ENCODE data around the gene IL34. TPM values are rescaled to one million over a fixed set of nuclear protein-coding genes. Genes with fewer than 3 reads are reported as not detected.

Gene IL34
- total RNA-seq, 1 experiment from 2014 or later: 0.75 TPM

DNA sequence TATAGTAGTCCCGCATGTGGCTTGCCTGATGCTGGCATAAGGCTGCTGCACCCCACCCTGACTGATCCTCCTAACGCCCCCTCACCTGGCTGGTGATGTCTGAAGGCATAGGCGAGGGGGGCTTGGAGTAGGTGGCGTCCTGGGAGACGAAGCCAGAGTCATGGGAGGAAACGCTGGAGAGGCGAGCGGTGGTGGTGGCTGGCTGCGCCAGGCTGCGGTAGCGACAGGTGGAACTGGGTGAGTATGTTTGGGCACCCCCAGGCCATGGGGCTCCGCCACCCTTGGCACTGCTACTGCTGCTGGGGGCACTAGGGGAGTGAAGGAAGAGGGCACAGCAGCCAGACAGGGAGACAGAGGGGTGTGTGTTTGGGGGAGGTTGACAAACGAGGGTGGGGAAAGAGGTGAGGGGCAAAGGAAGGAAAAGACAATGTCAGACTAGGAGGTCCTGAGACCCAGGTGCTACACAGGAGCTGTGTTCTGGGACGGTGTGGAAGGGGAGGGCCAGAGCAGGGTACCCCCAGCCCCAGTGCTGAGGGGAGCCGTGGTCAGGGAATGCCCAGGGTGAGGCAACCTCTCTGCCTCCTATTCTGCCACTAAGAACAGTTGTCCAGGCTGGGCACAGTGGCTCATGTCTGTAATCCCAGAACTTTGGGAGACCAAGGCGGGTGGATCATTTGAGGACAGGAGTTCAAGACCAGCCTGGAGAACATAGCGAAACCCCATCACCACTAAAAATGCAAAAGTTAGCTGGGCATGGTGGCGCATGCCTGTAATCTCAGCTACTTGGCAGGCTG, 28.1 kb downstream of the IL34 start:
- no peaks in the 10 kb centered on the region for H3K27me3 ChIP-seq
- no peaks in the 10 kb centered on the region for H3K9me3 ChIP-seq (replicated peaks)
- H3K36me3 ChIP-seq: peaks cover 36% of the 10 kb centered on the region
- DNase-seq: no peak
- H3K4me1 ChIP-seq: no peaks in the 10 kb centered on the region
- no peak overlapping the region for H3K4me3 ChIP-seq
- H3K27ac ChIP-seq: no peak overlapping the region

DNA sequence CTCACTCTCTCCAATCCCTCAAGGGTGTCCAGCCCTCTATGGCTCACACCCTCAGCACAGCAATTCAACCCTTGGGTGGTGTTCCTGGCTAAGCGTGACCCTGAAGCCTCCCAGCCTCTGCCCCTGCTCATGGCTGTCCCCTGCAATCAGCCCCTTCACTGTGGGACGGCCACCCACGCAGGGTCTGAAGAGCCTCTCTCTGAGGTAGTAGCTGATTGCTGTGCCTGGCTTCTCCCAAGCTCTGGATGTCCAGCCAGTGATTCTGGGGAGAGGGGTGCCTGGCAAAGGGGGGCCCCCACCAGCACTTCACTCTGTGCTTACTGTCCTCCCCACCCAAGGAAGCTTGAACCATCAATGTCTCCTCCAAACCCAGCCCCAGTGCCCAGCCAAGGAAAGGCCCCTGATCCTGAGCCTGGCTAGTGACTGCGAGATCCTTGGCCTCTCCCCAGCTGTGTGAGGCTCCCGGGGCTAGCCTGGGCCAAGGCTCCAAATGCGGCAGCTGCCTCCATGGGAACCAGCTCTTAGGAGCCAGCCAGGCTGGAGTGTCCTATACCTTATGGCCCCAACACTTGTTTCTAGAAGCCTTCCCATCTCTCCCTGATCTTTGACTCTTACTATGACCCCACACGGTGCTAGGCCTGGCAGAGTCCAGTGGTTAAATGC, 29.6 kb downstream of the IL34 start:
- no peaks in the 10 kb centered on the region for H3K4me1 ChIP-seq
- no peaks in the 10 kb centered on the region for H3K27me3 ChIP-seq
- no peak overlapping the region for H3K27ac ChIP-seq
- H3K36me3 ChIP-seq: peaks cover 23% of the 10 kb centered on the region; the same call in 1 of the 2 replicates
- no peak for DNase-seq
- no peaks in the 10 kb centered on the region for H3K9me3 ChIP-seq (replicated peaks)
- no peak overlapping the region for H3K4me3 ChIP-seq

DNA sequence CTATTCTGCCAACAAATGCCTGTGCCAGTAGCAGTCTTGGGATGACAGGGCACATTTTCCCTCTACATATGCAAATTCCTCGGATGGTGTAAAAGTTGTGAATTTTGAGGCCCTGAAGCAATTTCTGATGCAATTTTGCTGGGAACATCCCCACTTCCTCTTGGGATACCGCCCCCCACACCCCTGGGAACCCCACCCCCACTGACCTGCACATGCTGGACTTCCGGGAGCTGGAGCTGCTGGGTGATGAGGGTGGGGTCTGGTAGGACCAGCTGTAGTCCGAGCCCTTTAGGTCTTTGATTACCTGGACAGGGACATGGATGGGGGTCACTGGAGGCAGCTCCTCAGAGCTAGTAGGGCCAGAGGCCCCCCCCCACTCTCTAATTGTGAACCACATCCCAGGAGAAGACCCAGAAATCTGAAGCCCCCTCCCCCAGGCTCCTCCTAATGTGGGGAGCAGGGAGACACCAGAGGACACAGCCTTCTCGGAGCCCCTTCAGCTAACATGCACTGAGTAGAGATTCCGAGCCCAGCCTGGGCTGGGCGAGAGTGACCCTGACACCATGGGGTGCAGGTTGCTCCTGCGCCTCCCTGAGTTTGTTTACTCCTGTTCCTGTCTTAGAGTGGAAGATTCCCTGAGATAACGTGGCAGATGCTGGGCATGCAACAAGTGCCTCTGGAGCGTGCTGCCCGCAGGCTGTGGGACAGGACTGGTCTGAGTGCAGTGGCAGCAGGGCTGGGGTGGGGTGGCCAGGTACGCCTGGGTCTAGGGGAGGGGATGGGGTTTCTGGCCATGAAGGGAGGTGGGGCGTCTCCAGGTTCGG, 30.5 kb downstream of the IL34 start:
- peaks cover 18% of the 10 kb centered on the region; the same call in 1 of the 2 replicates for H3K36me3 ChIP-seq
- no peak for DNase-seq
- no peak overlapping the region for H3K27ac ChIP-seq

GRCh38 chr16:70677499-70678120, 31.3 kb downstream of the IL34 start:
- Histone ChIP-seq H3K4me1 (no peaks in the 10 kb centered on the region; the same call in 1 of the 2 replicates), H3K27ac (no peak overlapping the region), H3K9me3 (replicated peaks) (no peaks in the 10 kb centered on the region), H3K27me3 (no peaks in the 10 kb centered on the region), H3K4me3 (no peak overlapping the region), H3K36me3 (peaks cover 18% of the 10 kb centered on the region; the same call in 1 of the 2 replicates)
- DNase-seq: no peak

More for the DNA sequence above, 30.5 kb downstream of the IL34 start:
- H3K27me3 ChIP-seq: no peaks in the 10 kb centered on the region
- H3K9me3 ChIP-seq (replicated peaks): no peaks in the 10 kb centered on the region
- no peaks in the 10 kb centered on the region for H3K4me1 ChIP-seq
- no peak overlapping the region for H3K4me3 ChIP-seq

DNA sequence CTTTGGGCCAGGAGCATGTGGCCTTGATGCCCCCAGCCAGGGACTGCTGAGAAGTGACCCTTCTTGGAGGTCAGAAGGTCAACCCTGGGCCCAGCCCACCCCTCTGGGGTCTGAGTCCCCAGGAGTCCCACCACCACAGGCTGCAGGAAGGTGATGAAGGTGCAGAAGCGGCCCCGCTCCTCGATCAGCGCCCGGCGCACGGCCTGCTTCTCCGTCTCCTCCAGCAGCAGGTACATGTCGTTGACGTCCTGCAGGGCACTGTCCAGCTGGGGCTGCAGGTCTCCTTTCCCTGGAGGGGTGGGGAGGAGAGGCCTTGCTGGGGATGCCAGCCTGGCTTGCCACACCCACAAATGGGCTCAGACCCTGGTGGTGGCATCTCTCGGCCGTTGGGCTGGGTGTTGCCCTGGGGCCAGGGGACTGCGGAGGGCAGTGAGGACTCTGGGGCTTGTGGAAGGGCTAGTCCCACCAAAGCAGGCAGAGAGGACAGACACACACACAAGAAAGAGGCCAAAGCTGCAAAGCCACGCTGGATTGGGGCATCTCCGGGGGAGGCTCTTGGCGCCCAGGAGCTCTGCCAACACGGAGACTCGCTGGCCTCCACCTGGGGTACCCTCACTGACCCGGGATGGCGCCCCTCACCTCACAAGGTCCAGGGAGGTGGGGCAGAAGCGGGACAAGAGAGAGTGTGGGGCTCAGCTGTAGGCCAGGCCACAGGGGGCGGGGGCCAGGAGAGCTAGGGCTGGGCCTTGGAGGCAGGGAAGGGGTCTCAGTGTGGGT, 31.9 kb downstream of the IL34 start:
- H3K36me3 ChIP-seq: peaks cover 18% of the 10 kb centered on the region; the same call in 1 of the 2 replicates
- no peaks in the 10 kb centered on the region for H3K9me3 ChIP-seq (replicated peaks)
- no peak overlapping the region for H3K27ac ChIP-seq
- H3K27me3 ChIP-seq: no peaks in the 10 kb centered on the region
- no peaks in the 10 kb centered on the region; the same call in 1 of the 2 replicates for H3K4me1 ChIP-seq
- H3K4me3 ChIP-seq: no peak overlapping the region
- no peak for DNase-seq

- DNase-seq: no peak
- H3K4me3 ChIP-seq: no peak overlapping the region
- H3K27ac ChIP-seq: no peak overlapping the region
- H3K36me3 ChIP-seq: peaks cover 14% of the 10 kb centered on the region; the same call in 1 of the 2 replicates
- no peaks in the 10 kb centered on the region for H3K9me3 ChIP-seq (replicated peaks)
- no peaks in the 10 kb centered on the region; the same call in 1 of the 2 replicates for H3K4me1 ChIP-seq
- H3K27me3 ChIP-seq: no peaks in the 10 kb centered on the region
These were observed 32.7 kb downstream of the IL34 start for GRCh38 chr16:70678898-70679670.

DNA sequence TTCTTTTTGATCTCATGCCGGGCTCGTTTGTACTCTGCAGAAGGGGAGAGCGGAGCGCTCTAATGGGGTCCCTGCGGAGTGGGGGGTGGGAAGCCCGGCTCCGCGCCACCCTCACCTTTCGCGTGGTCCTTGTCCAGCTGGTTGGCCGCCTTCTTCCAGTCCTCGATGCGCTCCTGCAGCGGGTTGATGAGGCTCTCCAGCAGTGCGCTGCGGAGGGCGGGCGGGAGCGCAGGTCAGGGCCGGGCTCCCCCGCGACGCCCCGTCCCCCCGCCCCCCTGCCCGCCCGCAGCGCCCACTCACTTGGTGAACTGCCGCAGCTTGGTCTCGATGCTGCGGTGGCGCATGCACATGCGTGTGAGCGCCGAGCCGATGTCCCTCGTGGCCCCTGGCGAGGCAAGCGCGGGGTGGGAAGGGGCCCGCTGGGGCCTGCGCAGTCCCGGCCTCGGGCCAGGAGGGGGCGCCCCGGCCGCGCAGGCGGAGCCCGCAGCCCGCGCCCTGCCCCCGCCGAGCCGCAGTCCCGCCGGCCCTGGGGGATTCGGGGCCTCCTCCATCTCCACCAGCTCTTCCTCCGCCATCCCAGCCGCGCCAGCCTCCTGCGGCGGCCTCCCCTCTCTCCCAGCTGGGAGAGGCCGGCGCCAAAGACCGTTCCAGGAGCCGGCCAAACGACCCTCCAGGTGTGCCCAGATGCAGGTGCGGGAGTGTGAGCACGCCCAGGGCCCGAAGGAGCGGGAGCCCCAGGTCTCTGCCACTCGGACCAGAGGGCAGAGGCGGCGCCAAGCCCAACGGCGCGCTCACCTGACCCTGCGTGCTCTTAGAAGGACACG, 33.5 kb downstream of the IL34 start:
- Histone ChIP-seq H3K36me3 (peaks cover 14% of the 10 kb centered on the region; the same call in 1 of the 2 replicates), H3K9me3 (replicated peaks) (no peaks in the 10 kb centered on the region), H3K27ac (no peak overlapping the region), H3K4me1 (no peaks in the 10 kb centered on the region; the same call in 1 of the 2 replicates), H3K27me3 (no peaks in the 10 kb centered on the region), H3K4me3 (no peak overlapping the region)
- no peak for DNase-seq

- no peaks in the 10 kb centered on the region for H3K9me3 ChIP-seq (replicated peaks)
- no peaks in the 10 kb centered on the region; the same call in 1 of the 2 replicates for H3K4me1 ChIP-seq
- peaks cover 10% of the 10 kb centered on the region; the same call in 1 of the 2 replicates for H3K36me3 ChIP-seq
- H3K27ac ChIP-seq: no peak overlapping the region
- no peaks in the 10 kb centered on the region for H3K27me3 ChIP-seq
- no peak overlapping the region for H3K4me3 ChIP-seq
- no peak for DNase-seq
These were observed 34.4 kb downstream of the IL34 start for GRCh38 chr16:70680495-70681381.

GRCh38 chr16:70681382-70682238, 35.3 kb downstream of the IL34 start:
- peaks cover 9% of the 10 kb centered on the region; the same call in 1 of the 2 replicates for H3K36me3 ChIP-seq
- no peak for DNase-seq
- no peaks in the 10 kb centered on the region for H3K9me3 ChIP-seq (replicated peaks)
- H3K4me3 ChIP-seq: no peak overlapping the region
- no peaks in the 10 kb centered on the region for H3K27me3 ChIP-seq
- peaks cover 3% of the 10 kb centered on the region; the same call in 1 of the 2 replicates for H3K4me1 ChIP-seq
- no peak overlapping the region for H3K27ac ChIP-seq

GRCh38 chr16:70682239-70683145, 36.1 kb downstream of the IL34 start:
- peaks cover 11% of the 10 kb centered on the region for H3K4me1 ChIP-seq
- H3K9me3 ChIP-seq (replicated peaks): no peaks in the 10 kb centered on the region
- no peaks in the 10 kb centered on the region for H3K27me3 ChIP-seq
- no peak overlapping the region for H3K4me3 ChIP-seq
- H3K27ac ChIP-seq: no peak overlapping the region
- DNase-seq: no peak
- H3K36me3 ChIP-seq: peaks cover 8% of the 10 kb centered on the region; the same call in 1 of the 2 replicates
